Neutrophil (primary cell): ENCODE measurements around the gene ARNT2.

Source experiments
- H3K27ac ChIP-seq: fragments of 200-600 bp; sonication (generic); 2 replicates; pipeline ENCODE4 v1.5.1; 2016; ENCODE audit warnings: mild to moderate bottlenecking, moderate library complexity
- H3K27me3 ChIP-seq: fragments of 200-600 bp; sonication (generic); 2 replicates; pipeline ENCODE4 v1.6.0; 2016; ENCODE audit warnings: mild to moderate bottlenecking
- H3K36me3 ChIP-seq: fragments of 200-600 bp; sonication (generic); 2 replicates; pipeline ENCODE4 v1.5.1; 2017
- H3K4me1 ChIP-seq, 2 experiments: fragments of 200-600 bp in 1 of 2; sonication (generic) in 1 of 2; 1 replicate in 1 of 2; 2 replicates in 1 of 2; pipeline versions ENCODE4 v1.5.1 to v1.6.1; 2013 to 2016; ENCODE audit warnings: low read depth in 1 of 2, low read length in 1 of 2, mild to moderate bottlenecking in 1 of 2, moderate library complexity in 1 of 2; ENCODE audit not compliant: control insufficient read depth in 1 of 2, insufficient read depth in 1 of 2
- H3K4me3 ChIP-seq, 2 experiments: fragments of 200-600 bp in 1 of 2; sonication (generic) in 1 of 2; 1 replicate in 1 of 2; 2 replicates in 1 of 2; pipeline ENCODE4 v1.5.1; 2013 to 2016; ENCODE audit warnings: low read depth in 1 of 2, low read length in 1 of 2, mild to moderate bottlenecking in 1 of 2, moderate library complexity in 1 of 2
- H3K9me3 ChIP-seq: fragments of 200-600 bp; sonication (generic); 2 replicates; pipeline ENCODE4 v1.5.1; 2016
- CTCF ChIP-seq: fragments of 200-600 bp; sonication (generic); IDR thresholded peaks from 2 replicates; pipeline ENCODE4 v1.5.1; 2016; ENCODE audit warnings: antibody characterized with exemption

Gene ARNT2

DNA sequence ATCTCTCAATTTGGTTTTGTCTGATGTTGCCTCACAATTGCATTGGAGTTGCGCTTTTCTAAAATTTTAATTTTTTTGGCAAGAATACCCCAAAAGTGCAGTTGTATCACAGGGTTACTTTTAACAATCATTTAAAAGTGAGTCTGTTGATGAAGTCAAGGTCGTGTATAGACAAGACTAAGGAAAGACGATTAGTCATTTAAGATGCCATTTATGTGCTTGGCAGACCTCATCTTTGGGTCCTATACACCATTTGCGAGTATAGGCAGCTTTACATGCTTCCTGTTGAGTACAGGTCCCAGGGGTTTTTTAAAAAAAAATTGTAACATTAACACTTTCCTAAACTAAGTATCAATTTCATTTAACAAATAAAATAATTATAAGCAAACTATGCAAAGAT lies 12.5 kb downstream of the ARNT2 start:
- TF ChIP-seq CTCF: no peak
- Histone ChIP-seq H3K36me3 (no peaks in the 10 kb centered on the region), H3K4me1 (peaks cover 13 to 47% of the 10 kb centered on the region in 2 experiments), H3K27ac (no peak overlapping the region), H3K9me3 (no peaks in the 10 kb centered on the region), H3K4me3 (no peak overlapping the region), H3K27me3 (no peaks in the 10 kb centered on the region)

DNA sequence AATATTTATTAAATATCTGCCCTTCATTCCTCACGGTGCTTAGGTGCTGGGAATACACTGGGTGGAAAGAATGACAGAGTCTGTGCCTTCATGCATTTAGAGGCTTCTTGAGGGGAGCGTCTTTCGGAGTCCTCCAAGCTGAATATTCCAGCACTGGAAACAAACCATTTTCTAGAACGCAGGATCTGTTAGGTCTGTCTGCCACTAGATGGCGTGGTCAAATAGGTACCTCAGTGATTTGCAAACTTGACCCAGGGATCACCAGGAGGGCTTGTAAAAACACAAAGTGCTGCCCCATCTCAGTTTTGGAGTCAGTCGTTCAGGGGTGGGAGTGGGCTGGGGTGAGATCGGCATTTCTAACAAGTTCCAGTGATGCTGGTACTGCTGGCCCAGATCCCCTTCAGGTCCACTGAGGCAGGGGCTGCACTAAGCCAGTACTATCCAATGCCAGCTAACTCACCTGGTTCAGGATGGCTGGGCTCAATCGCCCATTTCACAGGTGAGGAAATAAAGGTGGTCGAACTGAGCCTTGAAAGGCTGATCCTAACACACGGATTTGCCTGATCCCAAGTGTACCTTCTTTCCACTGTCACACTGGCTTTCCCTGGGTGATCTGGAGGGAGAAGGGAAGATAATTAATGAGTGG lies 14.8 kb downstream of the ARNT2 start:
- Histone ChIP-seq H3K27ac (no peak overlapping the region), H3K4me3 (no peak overlapping the region), H3K27me3 (peaks cover 5% of the 10 kb centered on the region), H3K4me1 (peaks cover 10 to 32% of the 10 kb centered on the region in 2 experiments), H3K9me3 (no peaks in the 10 kb centered on the region), H3K36me3 (no peaks in the 10 kb centered on the region)
- no peak for TF ChIP-seq CTCF

- H3K27me3 ChIP-seq: peaks cover 5% of the 10 kb centered on the region
- H3K9me3 ChIP-seq: no peaks in the 10 kb centered on the region
- H3K27ac ChIP-seq: no peak overlapping the region
- H3K36me3 ChIP-seq: no peaks in the 10 kb centered on the region
- TF ChIP-seq CTCF: no peak
- peaks cover 10 to 30% of the 10 kb centered on the region in 2 experiments for H3K4me1 ChIP-seq
- no peak overlapping the region for H3K4me3 ChIP-seq
These were observed 15.4 kb downstream of the ARNT2 start for GRCh38 chr15:80419546-80419945.

GRCh38 chr15:80420658-80421057 lies 16.5 kb downstream of the ARNT2 start:
- no peak for TF ChIP-seq CTCF
- Histone ChIP-seq H3K4me1 (peaks cover 5 to 19% of the 10 kb centered on the region in 2 experiments), H3K36me3 (no peaks in the 10 kb centered on the region), H3K9me3 (no peaks in the 10 kb centered on the region), H3K27ac (no peak overlapping the region), H3K4me3 (no peak overlapping the region), H3K27me3 (peaks cover 5% of the 10 kb centered on the region)

DNA sequence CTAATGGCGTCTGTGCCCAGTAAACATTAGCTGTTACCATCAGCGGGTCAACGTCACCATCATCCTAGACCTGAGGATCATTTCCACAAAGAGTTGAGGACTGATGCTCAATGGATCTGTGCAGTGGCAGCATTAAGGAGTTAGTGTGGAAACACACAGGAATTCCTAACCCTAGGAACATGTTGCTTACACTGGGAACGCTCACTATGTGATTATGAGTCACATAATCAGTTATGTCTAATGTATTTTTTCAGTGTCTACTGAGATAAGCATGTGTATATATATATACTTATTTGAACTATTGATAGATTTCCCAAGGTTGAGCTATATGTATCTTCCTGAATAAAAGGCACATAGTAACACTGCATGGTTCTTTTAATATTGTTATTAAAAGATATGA lies 19.0 kb downstream of the ARNT2 start:
- no peak for TF ChIP-seq CTCF
- Histone ChIP-seq H3K4me3 (no peak overlapping the region), H3K9me3 (no peaks in the 10 kb centered on the region), H3K27me3 (peaks cover 5% of the 10 kb centered on the region), H3K4me1 (no peaks in the 10 kb centered on the region), H3K27ac (no peak overlapping the region), H3K36me3 (no peaks in the 10 kb centered on the region)

- H3K4me1 ChIP-seq: no peaks in the 10 kb centered on the region
- peaks cover 5% of the 10 kb centered on the region for H3K27me3 ChIP-seq
- H3K36me3 ChIP-seq: no peaks in the 10 kb centered on the region
- H3K4me3 ChIP-seq: no peak overlapping the region
- no peaks in the 10 kb centered on the region for H3K9me3 ChIP-seq
- no peak for TF ChIP-seq CTCF
- H3K27ac ChIP-seq: no peak overlapping the region
These were observed 20.2 kb downstream of the ARNT2 start for GRCh38 chr15:80424381-80424780.
